ENCODE measurements around the gene DNAH10. TPM values are rescaled to one million over a fixed set of nuclear protein-coding genes. Genes with fewer than 3 reads are reported as not detected.
"Not testable (repeated sequence)": the region's sequence is repeated elsewhere in the genome, so short reads cannot be mapped to it uniquely, and the experiment has no call there.

DNAH10 gene
- total RNA-seq, 4 donors from 2014 or later, result under 0.01 to 1.7 (median 0.28) TPM

DNA sequence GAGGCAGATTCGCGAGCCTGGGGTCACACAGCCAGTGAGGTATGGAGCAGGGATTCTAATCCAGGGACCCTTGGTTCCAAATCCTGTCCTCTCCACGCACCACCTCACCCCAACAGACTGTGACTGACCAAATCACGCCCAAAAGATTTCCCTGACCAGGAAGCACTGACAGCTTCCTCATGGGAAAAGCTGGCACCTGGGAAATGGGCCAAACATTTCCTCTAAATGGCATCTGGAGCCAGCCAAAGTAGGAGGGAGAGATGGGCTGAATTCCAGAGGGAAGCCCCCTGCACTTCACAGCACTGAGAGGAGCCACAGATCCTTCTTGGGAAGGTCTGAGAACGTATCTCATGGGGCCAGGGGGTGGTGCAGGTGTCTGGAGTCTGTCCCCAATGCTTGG is 181.7 kb downstream of the DNAH10 start:
- Histone ChIP-seq H3K36me3 (peaks cover 0 to 45% (median 0%) of the 10 kb centered on the region in 3 donors), H3K27ac (no peak overlapping the region)
- TF ChIP-seq, protein P1, sequence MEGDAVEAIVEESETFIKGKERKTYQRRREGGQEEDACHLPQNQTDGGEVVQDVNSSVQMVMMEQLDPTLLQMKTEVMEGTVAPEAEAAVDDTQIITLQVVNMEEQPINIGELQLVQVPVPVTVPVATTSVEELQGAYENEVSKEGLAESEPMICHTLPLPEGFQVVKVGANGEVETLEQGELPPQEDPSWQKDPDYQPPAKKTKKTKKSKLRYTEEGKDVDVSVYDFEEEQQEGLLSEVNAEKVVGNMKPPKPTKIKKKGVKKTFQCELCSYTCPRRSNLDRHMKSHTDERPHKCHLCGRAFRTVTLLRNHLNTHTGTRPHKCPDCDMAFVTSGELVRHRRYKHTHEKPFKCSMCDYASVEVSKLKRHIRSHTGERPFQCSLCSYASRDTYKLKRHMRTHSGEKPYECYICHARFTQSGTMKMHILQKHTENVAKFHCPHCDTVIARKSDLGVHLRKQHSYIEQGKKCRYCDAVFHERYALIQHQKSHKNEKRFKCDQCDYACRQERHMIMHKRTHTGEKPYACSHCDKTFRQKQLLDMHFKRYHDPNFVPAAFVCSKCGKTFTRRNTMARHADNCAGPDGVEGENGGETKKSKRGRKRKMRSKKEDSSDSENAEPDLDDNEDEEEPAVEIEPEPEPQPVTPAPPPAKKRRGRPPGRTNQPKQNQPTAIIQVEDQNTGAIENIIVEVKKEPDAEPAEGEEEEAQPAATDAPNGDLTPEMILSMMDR (IDR thresholded peaks at IDR 0.05), result no peak
- no peak for TF ChIP-seq POLR2A (IDR thresholded peaks at IDR 0.05)

DNA sequence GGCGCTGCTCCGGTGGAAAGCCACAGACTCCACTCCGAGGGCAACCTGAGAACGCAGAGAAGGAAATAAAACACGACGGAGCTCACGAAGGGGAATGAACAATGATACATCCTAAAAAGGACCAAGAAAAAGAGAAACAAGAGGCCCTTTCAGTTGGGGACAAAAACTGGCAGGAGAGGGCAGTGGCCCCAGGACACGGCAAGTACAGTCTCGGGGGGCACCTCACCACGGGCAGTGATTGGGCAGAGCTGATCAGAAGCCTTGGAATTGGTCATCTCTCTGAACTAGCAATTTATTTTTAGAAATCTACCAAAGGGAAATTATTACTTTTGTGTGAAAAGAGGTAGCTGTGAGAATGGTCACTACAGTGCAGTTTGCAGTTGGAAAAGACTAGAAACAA is 182.6 kb downstream of the DNAH10 start:
- H3K9me3 ChIP-seq, result peaks cover 0 to 3% (median 0%) of the 10 kb centered on the region in 4 donors
- no peaks in the 10 kb centered on the region for H3K27me3 ChIP-seq
- no peak overlapping the region for H3K4me3 ChIP-seq
- peaks cover 0 to 45% (median 0%) of the 10 kb centered on the region in 3 donors for H3K36me3 ChIP-seq
- DNase-seq, result no peak
- no peak overlapping the region for H3K27ac ChIP-seq
- no peak for TF ChIP-seq POLR2A (IDR thresholded peaks at IDR 0.05)
- TF ChIP-seq, protein P1 (IDR thresholded peaks at IDR 0.05), result no peak
- peaks cover 0 to 1% (median 0%) of the 10 kb centered on the region in 4 donors for H3K4me1 ChIP-seq

More for the DNA sequence above, 181.7 kb downstream of the DNAH10 start:
- H3K4me3 ChIP-seq, result no peak overlapping the region
- DNase-seq, result no peak
- H3K9me3 ChIP-seq, result peaks cover 0 to 3% (median 0%) of the 10 kb centered on the region in 4 donors
- no peaks in the 10 kb centered on the region for H3K27me3 ChIP-seq
- H3K4me1 ChIP-seq, result no peaks in the 10 kb centered on the region

DNA sequence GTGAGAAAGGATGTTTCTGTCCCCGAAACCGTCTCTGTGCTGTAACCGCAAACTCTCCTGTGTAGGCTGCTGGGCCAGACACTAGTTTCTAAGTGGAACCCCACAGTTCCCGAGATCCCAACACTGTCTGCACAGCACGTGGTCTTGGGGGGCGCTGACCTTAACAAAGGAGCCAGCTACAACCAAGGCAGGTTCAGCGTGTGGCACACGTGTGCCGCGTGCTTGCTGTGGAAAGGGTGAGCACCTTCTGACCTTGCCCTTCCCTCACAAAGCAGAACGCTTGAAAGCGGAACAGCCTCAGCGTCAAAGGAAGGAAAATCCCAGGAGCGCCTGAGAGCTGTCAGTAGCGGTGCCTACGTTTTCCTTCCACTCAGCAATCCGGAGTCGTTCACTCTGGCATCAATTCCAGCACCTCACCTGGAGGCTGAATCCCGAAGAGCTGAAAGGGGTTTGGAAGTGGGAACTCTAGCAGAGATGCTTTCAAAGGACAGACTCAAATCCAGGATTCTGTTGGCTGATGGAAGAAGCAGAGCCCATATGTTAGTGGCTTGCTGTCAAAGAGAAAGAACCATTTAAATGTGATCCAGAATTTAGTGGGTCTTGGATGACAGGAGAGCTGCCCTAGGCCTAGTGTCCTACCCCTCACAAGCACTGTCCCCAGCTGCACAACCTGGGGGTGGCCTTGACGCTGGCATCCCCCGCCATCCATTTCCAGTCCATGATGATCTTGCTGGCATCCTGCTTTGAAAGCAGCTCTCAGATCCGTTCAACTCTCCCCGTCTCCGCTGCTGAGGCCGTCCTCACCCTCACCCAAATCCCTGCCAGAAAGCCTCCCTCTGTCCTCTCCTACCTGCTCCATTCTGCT is 183.4 kb downstream of the DNAH10 start:
- H3K27me3 ChIP-seq, result no peaks in the 10 kb centered on the region
- no peak overlapping the region for H3K4me3 ChIP-seq
- TF ChIP-seq, protein P1 (IDR thresholded peaks at IDR 0.05), result no peak
- no peak for TF ChIP-seq POLR2A (IDR thresholded peaks at IDR 0.05)

DNA sequence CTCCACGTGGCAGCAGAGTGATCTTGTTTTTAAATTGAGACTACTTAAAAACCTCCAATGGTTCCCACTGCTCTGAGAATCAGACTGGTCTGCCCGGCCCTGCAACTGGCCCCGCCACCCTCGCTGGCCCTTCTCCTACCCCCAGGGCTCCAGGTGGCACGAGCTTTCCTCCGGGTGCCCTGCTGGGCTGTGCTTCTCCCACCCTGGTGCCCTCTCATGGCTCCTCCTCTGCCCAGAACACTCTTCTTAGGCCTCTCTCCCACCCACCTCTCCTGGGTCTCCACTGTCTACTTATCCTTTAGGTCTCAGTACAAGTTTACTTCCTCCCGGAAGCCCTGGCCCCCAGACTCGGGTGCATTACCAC is 184.0 kb downstream of the DNAH10 start:
- peak in 1 of 3 donors; percentile 28 for DNase-seq
- H3K36me3 ChIP-seq, result peaks cover 0 to 37% (median 0%) of the 10 kb centered on the region in 3 donors
- no peak overlapping the region for H3K4me3 ChIP-seq
- no peak for TF ChIP-seq POLR2A (IDR thresholded peaks at IDR 0.05)
- TF ChIP-seq, protein P1 (IDR thresholded peaks at IDR 0.05), result no peak
- peaks cover 0 to 9% (median 0%) of the 10 kb centered on the region in 4 donors for H3K4me1 ChIP-seq
- H3K9me3 ChIP-seq, result peaks cover 0 to 3% (median 0%) of the 10 kb centered on the region in 4 donors
- no peak overlapping the region for H3K27ac ChIP-seq
- H3K27me3 ChIP-seq, result no peaks in the 10 kb centered on the region

More for the DNA sequence above, 183.4 kb downstream of the DNAH10 start:
- peaks cover 0 to 43% (median 0%) of the 10 kb centered on the region in 3 donors for H3K36me3 ChIP-seq
- peaks cover 0 to 3% (median 0%) of the 10 kb centered on the region in 4 donors for H3K9me3 ChIP-seq
- H3K27ac ChIP-seq, result no peak overlapping the region
- DNase-seq, result peak in 1 of 3 donors; percentile 17
- peaks cover 0 to 9% (median 0%) of the 10 kb centered on the region in 4 donors for H3K4me1 ChIP-seq

DNA sequence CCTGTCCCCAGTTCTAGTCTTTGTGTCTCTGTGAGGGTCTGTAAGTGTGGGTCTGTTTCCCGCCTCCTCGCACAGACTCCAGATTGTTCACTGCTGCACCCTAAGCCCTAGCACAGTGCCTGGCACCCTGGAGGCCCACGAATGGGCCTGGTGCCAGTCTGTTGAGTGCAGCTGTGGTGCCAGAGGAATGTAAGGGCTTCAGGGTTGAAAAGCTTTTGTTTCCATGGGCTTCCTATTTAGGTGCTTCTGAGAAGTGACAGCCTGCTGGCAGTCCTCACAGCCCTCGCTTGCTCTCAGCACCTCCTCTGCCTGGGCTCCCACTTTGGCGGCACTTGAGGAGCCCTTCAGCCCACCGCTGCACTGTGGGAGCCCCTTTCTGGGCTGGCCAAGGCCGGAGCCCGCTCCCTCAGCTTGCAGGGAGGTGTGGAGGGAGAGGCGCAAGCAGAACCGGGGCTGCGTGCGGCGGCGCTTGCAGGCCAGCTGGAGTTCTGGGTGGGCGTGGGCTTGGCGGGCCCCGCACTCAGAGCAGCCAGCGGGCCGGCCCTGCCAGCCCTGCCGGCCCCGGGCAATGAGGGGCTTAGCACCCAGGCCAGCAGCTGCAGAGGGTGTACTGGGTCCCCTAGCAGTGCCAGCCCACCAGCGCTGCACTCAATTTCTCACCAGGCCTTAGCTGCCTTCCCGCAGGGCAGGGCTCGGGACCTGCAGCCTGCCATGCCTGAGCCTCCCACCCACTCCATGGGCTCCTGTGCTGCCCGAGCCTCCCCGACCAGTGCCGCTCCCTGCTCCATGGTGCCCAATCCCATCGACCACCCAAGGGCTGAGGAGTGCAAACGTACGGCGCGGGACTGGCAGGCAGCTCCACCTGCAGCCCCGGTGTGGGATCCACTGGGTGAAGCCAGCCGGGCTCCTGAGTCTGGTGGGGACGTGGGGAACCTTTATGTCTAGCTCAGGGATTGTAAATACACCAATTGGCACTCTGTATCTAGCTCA is 184.7 kb downstream of the DNAH10 start:
- not testable (repeated sequence) for H3K27me3 ChIP-seq, H3K9me3 ChIP-seq, H3K27ac ChIP-seq, DNase-seq, H3K4me3 ChIP-seq, H3K4me1 ChIP-seq
- H3K36me3 ChIP-seq, result peaks cover 0 to 30% (median 0%) of the 10 kb centered on the region in 3 donors

DNA sequence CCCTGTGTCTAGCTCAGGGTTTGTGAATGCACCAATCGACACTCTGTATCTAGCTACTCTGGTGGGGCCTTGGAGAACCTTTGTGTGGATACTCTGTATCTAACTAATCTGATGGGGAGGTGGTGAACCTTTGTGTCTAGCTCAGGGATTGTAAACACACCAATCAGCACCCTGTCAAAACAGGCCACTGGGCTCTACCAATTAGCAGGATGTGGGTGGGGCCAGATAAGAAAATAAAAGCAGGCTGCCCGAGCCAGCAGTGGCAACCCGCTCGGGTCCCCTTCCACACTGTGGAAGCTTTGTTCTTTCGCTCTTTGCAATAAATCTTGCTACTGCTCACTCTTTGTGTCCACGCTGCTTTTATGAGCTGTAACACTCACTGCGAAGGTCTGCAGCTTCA is 185.4 kb downstream of the DNAH10 start:
- not testable (repeated sequence) for H3K4me3 ChIP-seq, H3K4me1 ChIP-seq, H3K27me3 ChIP-seq, H3K9me3 ChIP-seq, H3K27ac ChIP-seq, DNase-seq
- peaks cover 0 to 23% (median 0%) of the 10 kb centered on the region in 3 donors for H3K36me3 ChIP-seq
